ENCODE measurements around the gene BNIP5.

Gene BNIP5

DNA sequence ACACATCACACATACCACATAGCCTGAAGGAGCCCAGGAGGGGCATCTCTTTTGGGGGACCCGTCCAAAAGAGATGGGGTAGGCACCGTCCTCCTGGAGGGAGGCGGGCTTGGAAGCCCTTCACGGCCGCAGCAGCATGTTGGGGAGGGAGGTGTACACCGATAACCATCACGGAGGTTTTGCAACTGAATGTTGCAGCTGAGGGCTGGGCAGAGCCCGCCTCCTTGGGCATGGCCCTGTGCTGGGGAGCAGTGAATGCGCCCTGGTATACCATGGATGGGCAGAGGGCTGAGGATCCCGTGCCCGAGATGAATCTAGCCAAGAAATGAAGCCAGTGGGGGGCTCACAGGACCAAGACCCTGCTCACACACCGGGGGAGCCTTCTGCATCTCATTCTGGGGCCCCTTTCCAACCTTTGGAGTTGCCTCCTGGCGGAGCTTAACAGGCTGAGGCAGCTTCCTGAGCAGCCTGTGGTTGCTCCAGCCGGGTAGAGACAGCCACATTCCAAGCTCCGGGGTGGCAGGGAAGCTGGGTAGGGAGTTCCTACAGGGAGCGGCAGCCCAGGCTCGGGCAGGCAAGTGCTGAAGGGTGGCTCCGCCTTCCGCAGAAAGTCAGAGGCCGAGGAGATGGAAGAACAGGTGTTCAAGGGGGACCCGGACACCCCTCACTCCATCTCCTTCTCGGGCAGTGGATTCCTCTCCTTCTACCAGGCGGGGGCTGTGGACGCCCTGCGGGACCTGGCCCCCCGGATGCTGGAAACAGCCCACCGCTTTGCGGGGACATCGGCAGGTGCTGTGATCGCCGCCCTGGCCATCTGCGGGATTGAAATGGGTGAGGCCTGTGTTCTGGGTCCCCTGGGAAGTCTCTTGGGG, 66.6 kb downstream of the BNIP5 start, which contains the start of gene PNPLA1:
TSS of gene PNPLA1 (plus strand) at position 227 of the 872 bp plus-strand sequence. CDS start at position 627, 400 bp downstream.
- DNase-seq (ENCODE audit: low read depth in 2 of 3, low spot score in 1 of 3): no peak

DNA sequence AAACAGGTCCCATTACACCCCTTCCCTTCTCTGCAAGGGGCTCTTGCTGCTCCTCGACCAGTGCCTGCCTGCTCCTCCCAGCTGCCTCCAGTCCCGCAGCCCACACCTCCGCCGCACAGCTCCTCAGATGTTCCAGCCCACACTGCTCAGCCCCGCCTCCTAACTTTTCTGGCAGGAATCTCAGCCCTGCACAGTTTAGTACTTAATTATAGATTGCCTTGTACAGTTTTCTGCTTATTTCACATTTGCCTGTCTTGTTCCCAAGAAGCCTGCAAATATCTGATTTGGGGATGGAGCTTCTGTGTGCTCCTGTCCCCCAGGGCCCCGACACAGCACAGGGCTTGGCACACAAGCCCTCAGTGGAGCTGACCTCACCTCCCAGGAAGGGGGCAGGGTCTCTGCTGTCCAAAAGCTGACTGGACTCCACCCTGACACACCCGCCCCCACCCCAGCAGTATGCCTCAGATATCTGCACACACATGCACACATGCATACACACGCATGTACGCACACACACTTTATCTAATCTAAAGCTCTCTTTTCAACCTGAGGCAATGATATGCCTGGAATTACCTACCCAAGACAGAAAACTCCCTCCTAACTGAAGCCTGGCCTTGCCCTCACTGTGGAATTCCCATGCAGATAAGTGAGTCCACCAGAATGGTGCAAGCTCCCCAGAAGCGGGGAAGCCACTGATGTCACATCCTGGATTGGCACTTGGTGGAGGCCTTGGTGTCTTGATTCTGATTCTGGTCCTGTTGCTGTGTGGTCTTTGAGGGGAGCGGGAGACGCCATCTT, 68.0 kb downstream of the BNIP5 start:
- DNase-seq (ENCODE audit: low read depth in 2 of 3, low spot score in 1 of 3): no peak

DNA sequence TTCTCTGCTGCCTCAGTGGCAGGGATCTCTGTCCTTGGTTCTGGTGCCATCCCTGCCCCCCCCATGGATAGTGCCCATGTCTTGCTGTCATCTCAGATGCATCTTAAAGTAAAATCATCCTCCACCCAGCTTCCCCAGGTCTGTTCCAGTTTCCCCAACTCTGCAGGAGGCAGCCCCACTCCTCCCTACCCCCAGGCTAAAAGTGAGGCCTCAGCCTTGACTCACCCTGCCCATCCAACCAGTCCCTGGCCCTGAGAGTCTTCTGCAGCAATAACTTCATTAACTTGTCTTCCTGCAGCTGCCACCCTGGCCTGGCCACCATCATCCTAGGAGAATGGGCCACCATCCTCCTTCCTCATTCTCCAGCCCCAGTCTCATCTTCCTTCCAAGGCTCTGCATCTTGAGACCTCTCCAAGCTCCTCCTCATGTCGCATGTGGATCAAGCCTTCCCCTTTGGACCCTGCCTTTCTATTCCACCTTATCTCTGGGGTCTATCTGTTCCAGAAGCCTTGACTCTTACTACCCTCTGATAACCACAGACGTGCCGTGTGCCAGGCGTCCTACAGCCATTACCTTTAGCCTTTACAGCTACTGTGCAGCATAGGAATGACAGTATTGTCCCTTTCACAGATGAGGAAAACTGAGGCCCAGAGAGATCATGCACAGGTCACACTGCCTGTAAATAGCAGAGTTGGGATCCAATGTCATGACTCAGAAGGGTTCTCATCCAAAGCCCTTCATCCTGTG, 68.8 kb downstream of the BNIP5 start:
- no peak for DNase-seq (ENCODE audit: low read depth in 2 of 3, low spot score in 1 of 3)

DNA sequence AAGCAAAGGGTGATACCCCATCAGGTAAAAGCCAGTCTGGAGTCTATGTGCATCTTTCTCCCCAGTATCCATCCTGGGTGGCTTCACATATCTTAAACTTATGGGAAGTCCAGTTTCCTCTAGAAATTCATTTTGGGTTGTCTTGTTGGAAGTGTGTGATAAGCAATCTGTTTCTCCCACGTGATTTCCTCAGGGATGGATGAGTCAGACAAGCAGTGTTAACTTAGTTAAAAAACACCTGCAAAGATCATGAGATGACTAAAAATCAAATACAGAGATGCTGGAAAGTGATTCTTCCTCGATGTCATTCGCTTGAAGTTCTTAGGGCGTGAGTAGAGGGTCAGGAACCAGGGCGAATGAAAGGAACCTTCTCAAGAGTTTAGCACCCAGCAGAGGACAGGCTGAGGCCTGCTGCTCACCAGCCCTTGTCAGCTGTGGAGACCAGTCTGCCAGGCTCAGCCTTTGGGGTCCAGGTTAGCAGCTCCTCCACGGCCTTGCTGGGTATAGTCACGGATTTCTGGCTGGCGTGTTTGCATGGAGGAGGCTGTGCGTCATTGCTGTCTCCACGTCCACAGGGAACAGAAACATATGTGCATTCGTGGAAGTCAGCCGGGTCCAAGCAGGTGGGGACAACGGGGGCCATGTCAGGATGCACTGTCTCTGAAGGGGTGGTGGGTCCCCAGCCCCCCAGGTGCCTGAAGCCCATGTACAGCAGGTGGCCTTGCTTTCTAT, 69.6 kb downstream of the BNIP5 start:
- no peak for DNase-seq (ENCODE audit: low read depth in 2 of 3, low spot score in 1 of 3)
